CD14-positive monocyte (primary cell): ENCODE results near the gene IMMP2L. TPM values are rescaled to one million over a fixed set of nuclear protein-coding genes. Genes with fewer than 3 reads are reported as not detected.
"Not testable (repeated sequence)": the region's sequence is repeated elsewhere in the genome, so short reads cannot be mapped to it uniquely, and the experiment has no call there.

Experiments used
- DNase-seq, 3 donors: peaks; one replicate each; pipeline ENCODE4 v3.0.0-alpha.2; 2011 to 2022
- H2AFZ ChIP-seq: 2 replicates; pipeline ENCODE4 v1.6.0; 2012; ENCODE audit warnings: mild to moderate bottlenecking, low read depth, low read length, inconsistent platforms; ENCODE audit not compliant: insufficient read depth, poor library complexity, severe bottlenecking
- H3K27ac ChIP-seq, 2 donors: 1 replicate in 1 of 2; 2 replicates in 1 of 2; pipeline ENCODE4 v1.5.1; 2012 to 2013; ENCODE audit warnings: low read length in 2 of 2, control low read depth in 1 of 2, inconsistent platforms in 1 of 2, low read depth in 1 of 2, mild to moderate bottlenecking in 1 of 2
- H3K27me3 ChIP-seq, 2 donors: one replicate each; pipeline versions ENCODE4 v1.6.0 to v1.6.1; 2011 to 2013; ENCODE audit warnings: low read length in 2 of 2; ENCODE audit not compliant: control insufficient read depth in 2 of 2, insufficient read depth in 2 of 2
- H3K36me3 ChIP-seq, 2 donors: replicated peaks in 1 of 2; 1 replicate in 1 of 2; 2 replicates in 1 of 2; pipeline versions ENCODE4 v1.5.1 to v1.6.1; 2012 to 2013; ENCODE audit warnings: low read length in 2 of 2, control low read depth in 1 of 2, inconsistent platforms in 1 of 2, mild to moderate bottlenecking in 1 of 2; ENCODE audit not compliant: insufficient read depth in 2 of 2, control insufficient read depth in 1 of 2
- H3K4me1 ChIP-seq, 2 donors: 1 replicate in 1 of 2; 2 replicates in 1 of 2; pipeline versions ENCODE4 v1.5.1 to v1.6.1; 2012 to 2013; ENCODE audit warnings: low read length in 2 of 2, control low read depth in 1 of 2, inconsistent platforms in 1 of 2, mild to moderate bottlenecking in 1 of 2, moderate library complexity in 1 of 2; ENCODE audit not compliant: insufficient read depth in 2 of 2, control insufficient read depth in 1 of 2
- H3K4me2 ChIP-seq: replicated peaks from 2 replicates; pipeline ENCODE3; 2012; ENCODE audit warnings: low read length, moderate library complexity, mild to moderate bottlenecking; ENCODE audit not compliant: poor library complexity, severe bottlenecking; ENCODE audit errors: extremely low read depth
- H3K4me3 ChIP-seq, 3 experiments: fragments of 200-600 bp in 1 of 3; sonication (generic) in 1 of 3; replicated peaks in 1 of 3; 1 replicate in 2 of 3; 2 replicates in 1 of 3; pipeline ENCODE4 v1.5.1; 2011 to 2013; ENCODE audit warnings: low read length in 3 of 3, mild to moderate bottlenecking in 3 of 3, control low read depth in 2 of 3, low read depth in 2 of 3, inconsistent platforms in 1 of 3, moderate library complexity in 1 of 3
- H3K79me2 ChIP-seq: 2 replicates; pipeline ENCODE4 v1.6.0; 2012; ENCODE audit warnings: mild to moderate bottlenecking, control low read depth, inconsistent platforms, low read length, moderate library complexity; ENCODE audit not compliant: insufficient read depth
- H3K9ac ChIP-seq: 2 replicates; pipeline ENCODE4 v1.6.0; 2017; ENCODE audit warnings: low read length, mild to moderate bottlenecking; ENCODE audit not compliant: insufficient read depth, poor library complexity, severe bottlenecking
- H3K9me3 ChIP-seq, 2 donors: replicated peaks in 1 of 2; 1 replicate in 1 of 2; 2 replicates in 1 of 2; pipeline versions ENCODE4 v1.5.1 to v1.6.1; 2012 to 2013; ENCODE audit warnings: low read length in 2 of 2, control low read depth in 1 of 2; ENCODE audit not compliant: control insufficient read depth in 1 of 2, insufficient read depth in 1 of 2
- H4K20me1 ChIP-seq: 2 replicates; pipeline ENCODE4 v1.6.0; 2012; ENCODE audit warnings: mild to moderate bottlenecking, low read length, control low read depth, moderate library complexity; ENCODE audit not compliant: insufficient read depth
- H3K27ac Mint-ChIP-seq, 7 donors: one replicate each; pipeline ENCODE4 v1.8.0; 2020; ENCODE audit warnings: mild to moderate bottlenecking in 7 of 7, mixed read lengths in 7 of 7, moderate library complexity in 6 of 7, inconsistent platforms in 2 of 7
- H3K27me3 Mint-ChIP-seq, 3 donors: one replicate each; pipeline ENCODE4 v1.8.0; 2021 to 2022; ENCODE audit warnings: low read depth in 3 of 3, mild to moderate bottlenecking in 3 of 3, mixed read lengths in 3 of 3, moderate library complexity in 3 of 3, inconsistent platforms in 1 of 3
- H3K36me3 Mint-ChIP-seq, 2 donors: one replicate each; pipeline ENCODE4 v1.8.0; 2020; ENCODE audit warnings: mixed read lengths in 2 of 2, inconsistent platforms in 1 of 2, mild to moderate bottlenecking in 1 of 2
- H3K4me1 Mint-ChIP-seq: one replicate; pipeline ENCODE4 v1.8.0; 2020; ENCODE audit warnings: mild to moderate bottlenecking, mixed read lengths
- H3K4me3 Mint-ChIP-seq, 2 donors: one replicate each; pipeline ENCODE4 v1.8.0; 2020; ENCODE audit warnings: mild to moderate bottlenecking in 2 of 2, mixed read lengths in 2 of 2, moderate library complexity in 1 of 2
- H3K9me3 Mint-ChIP-seq, 7 donors: one replicate each; pipeline ENCODE4 v1.8.0; 2020 to 2022; ENCODE audit warnings: mixed read lengths in 7 of 7, mild to moderate bottlenecking in 6 of 7, moderate library complexity in 6 of 7, inconsistent platforms in 2 of 7
- WGBS: methylation state at CpG from one replicate; pipeline ENCODE4 v1.1.5; 2013; ENCODE audit warnings: missing lambda C conversion rate; ENCODE audit not compliant: insufficient coverage; 5-methylcytosine and 5-hydroxymethylcytosine counted together
- intact Hi-C, 2 donors: fragments of 100-400 bp; cut with micrococcal nuclease; formaldehyde crosslinking; loops; one replicate each; pipeline versions ENCODE4 v1.15.0 to v1.15.1; 2023
- polyA plus RNA-seq, 3 donors: library from polyadenylated mRNA; depleted of rRNA in 1 of 3; unstranded in 2 of 3; stranded (reverse) in 1 of 3; fragments of 300-500 nt in 2 of 3; fragments of >200 nt in 1 of 3; fragmentation: Illumina TruSeq in 2 of 3; gene quantifications; 1 replicate in 2 of 3; 2 replicates in 1 of 3; pipeline ENCODE4 v1.2.3, GENCODE V29; 2012 to 2021
- TF ChIP-seq, protein P1 (sequence below): fragments of 200-600 bp; IDR thresholded peaks from one replicate; pipeline ENCODE4 v1.8.0; 2022; ENCODE audit warnings: antibody characterized with exemption, mild to moderate bottlenecking

IMMP2L gene
- polyA plus RNA-seq, 3 donors, result 1.9 to 6.4 (median 6.2) TPM

DNA sequence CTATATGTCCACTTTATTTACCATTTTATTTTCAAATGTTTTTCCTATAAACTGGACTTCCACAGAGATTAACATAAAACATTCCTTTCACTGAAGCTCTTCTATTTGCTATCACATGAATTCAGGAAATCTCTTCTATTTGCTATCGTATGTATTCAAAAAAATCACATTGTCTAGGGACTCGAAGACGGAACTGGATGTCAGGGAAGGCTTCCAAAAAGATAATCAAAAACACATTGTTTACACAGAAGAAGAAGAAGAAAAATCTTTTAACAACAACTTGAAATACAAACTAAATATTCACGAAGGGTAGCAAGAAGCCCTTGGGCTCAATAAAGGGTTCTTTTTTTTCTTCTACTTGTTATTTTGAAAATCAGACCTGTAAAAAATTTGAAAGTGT is 897.5 kb downstream of the IMMP2L start:
- intact Hi-C loops, result no loop called here
- Histone ChIP-seq H3K36me3 (no peaks in the 10 kb centered on the region), H3K4me1 (no peaks in the 10 kb centered on the region), H3K4me3 (no peak overlapping the region), H3K27me3 (no peaks in the 10 kb centered on the region), H3K4me2 (no peak overlapping the region), H3K9ac (no peak overlapping the region), H4K20me1 (no peaks in the 10 kb centered on the region), H2AFZ (no peak overlapping the region), H3K9me3 (peaks cover 30 to 33% of the 10 kb centered on the region in 2 donors), H3K79me2 (no peaks in the 10 kb centered on the region), H3K27ac (no peak overlapping the region)
- H3K27ac Mint-ChIP-seq, result no peak overlapping the region
- TF ChIP-seq, protein P1, sequence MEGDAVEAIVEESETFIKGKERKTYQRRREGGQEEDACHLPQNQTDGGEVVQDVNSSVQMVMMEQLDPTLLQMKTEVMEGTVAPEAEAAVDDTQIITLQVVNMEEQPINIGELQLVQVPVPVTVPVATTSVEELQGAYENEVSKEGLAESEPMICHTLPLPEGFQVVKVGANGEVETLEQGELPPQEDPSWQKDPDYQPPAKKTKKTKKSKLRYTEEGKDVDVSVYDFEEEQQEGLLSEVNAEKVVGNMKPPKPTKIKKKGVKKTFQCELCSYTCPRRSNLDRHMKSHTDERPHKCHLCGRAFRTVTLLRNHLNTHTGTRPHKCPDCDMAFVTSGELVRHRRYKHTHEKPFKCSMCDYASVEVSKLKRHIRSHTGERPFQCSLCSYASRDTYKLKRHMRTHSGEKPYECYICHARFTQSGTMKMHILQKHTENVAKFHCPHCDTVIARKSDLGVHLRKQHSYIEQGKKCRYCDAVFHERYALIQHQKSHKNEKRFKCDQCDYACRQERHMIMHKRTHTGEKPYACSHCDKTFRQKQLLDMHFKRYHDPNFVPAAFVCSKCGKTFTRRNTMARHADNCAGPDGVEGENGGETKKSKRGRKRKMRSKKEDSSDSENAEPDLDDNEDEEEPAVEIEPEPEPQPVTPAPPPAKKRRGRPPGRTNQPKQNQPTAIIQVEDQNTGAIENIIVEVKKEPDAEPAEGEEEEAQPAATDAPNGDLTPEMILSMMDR, result no peak
- WGBS, result 100% methylated on average over 1 of the region's 4 CpGs
- H3K27me3 Mint-ChIP-seq, result peaks cover 0 to 5% (median 0%) of the 10 kb centered on the region in 3 donors
- no peaks in the 10 kb centered on the region for H3K36me3 Mint-ChIP-seq
- no peaks in the 10 kb centered on the region for H3K4me1 Mint-ChIP-seq
- no peak for DNase-seq
- no peak overlapping the region for H3K4me3 Mint-ChIP-seq
- peaks cover 14 to 34% (median 23%) of the 10 kb centered on the region in 7 donors for H3K9me3 Mint-ChIP-seq

DNA sequence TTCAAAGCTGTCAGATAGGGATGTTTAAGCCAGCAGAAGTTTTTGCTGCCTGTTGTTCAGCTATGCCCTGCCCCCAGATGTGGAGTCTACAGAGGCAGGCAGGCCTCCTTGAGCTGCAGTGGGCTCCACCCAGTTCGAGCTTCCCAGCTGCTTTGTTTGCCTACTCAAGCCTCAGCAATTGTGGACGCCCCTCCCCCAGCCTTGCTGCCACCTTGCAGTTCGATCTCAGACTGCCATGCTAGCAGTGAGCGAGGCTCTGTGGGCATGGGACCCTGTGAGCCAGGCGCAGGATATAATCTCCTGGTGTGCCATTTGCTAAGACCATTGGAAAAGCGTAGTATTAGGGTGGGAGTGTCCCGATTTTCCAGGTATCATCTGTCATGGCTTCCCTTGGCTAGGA is 901.7 kb downstream of the IMMP2L start:
- H3K9me3 Mint-ChIP-seq, result peaks cover 16 to 41% (median 25%) of the 10 kb centered on the region in 7 donors
- not testable (repeated sequence) for H4K20me1 ChIP-seq, H3K4me3 Mint-ChIP-seq

More for the DNA sequence above, 901.7 kb downstream of the IMMP2L start:
- H3K9ac ChIP-seq, intact Hi-C loops, H3K27ac ChIP-seq, H3K27me3 ChIP-seq, H3K79me2 ChIP-seq, H3K4me1 Mint-ChIP-seq, DNase-seq, H3K27me3 Mint-ChIP-seq, H3K36me3 Mint-ChIP-seq, H3K4me3 ChIP-seq, H3K4me2 ChIP-seq, H3K36me3 ChIP-seq, H3K27ac Mint-ChIP-seq, H3K4me1 ChIP-seq, H2AFZ ChIP-seq: not testable (repeated sequence)
- WGBS, result 93% methylated on average over 3 of the region's 7 CpGs
- H3K9me3 ChIP-seq, result peaks cover 17 to 18% of the 10 kb centered on the region in 2 donors
